ENCODE results near the gene PHOSPHO2. TPM values are rescaled to one million over a fixed set of nuclear protein-coding genes. Genes with fewer than 3 reads are reported as not detected.
"Not testable (repeated sequence)": the region's sequence is repeated elsewhere in the genome, so short reads cannot be mapped to it uniquely, and the experiment has no call there.

Gene PHOSPHO2
- total RNA-seq, 1 experiment from 2014 or later: 5.0 TPM

- TF ChIP-seq, protein P1, sequence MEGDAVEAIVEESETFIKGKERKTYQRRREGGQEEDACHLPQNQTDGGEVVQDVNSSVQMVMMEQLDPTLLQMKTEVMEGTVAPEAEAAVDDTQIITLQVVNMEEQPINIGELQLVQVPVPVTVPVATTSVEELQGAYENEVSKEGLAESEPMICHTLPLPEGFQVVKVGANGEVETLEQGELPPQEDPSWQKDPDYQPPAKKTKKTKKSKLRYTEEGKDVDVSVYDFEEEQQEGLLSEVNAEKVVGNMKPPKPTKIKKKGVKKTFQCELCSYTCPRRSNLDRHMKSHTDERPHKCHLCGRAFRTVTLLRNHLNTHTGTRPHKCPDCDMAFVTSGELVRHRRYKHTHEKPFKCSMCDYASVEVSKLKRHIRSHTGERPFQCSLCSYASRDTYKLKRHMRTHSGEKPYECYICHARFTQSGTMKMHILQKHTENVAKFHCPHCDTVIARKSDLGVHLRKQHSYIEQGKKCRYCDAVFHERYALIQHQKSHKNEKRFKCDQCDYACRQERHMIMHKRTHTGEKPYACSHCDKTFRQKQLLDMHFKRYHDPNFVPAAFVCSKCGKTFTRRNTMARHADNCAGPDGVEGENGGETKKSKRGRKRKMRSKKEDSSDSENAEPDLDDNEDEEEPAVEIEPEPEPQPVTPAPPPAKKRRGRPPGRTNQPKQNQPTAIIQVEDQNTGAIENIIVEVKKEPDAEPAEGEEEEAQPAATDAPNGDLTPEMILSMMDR (IDR thresholded peaks at IDR 0.05; ENCODE audit: insufficient read depth in 1 of 2, low read depth in 1 of 2, low read length in 1 of 2, severe bottlenecking in 1 of 2, unreplicated experiment in 1 of 2): no peak
- H3K4me3 ChIP-seq (ENCODE audit: low read depth, low read length): no peak overlapping the region
- Mint-ChIP-seq H3K9me3 (ENCODE audit: unreplicated experiment) (peaks cover 7% of the 10 kb centered on the region), H3K27me3 (ENCODE audit: insufficient read depth, unreplicated experiment) (peaks cover 3% of the 10 kb centered on the region), H3K4me3 (ENCODE audit: unreplicated experiment) (no peak overlapping the region), H3K27ac (ENCODE audit: unreplicated experiment) (no peak overlapping the region), H3K4me1 (ENCODE audit: low read depth, unreplicated experiment) (no peaks in the 10 kb centered on the region), H3K36me3 (ENCODE audit: insufficient read depth, unreplicated experiment) (no peaks in the 10 kb centered on the region)
- CTCF ChIA-PET: no interaction called here
- H3K36me3 ChIP-seq (ENCODE audit: control insufficient read depth, insufficient read depth, low read length): no peaks in the 10 kb centered on the region
- no peak for DNase-seq
- BruUV-seq (replicated peaks): no TSS peak
- H3K27me3 ChIP-seq (replicated peaks; ENCODE audit: control insufficient read depth, insufficient read depth, low read length): no peaks in the 10 kb centered on the region
- H3K4me1 ChIP-seq: no peaks in the 10 kb centered on the region; the same call in 1 of the 2 replicates
- intact Hi-C loops (cut with micrococcal nuclease; ENCODE audit: unreplicated experiment): no loop called here
- H3K9me3 ChIP-seq: no peaks in the 10 kb centered on the region
- POLR2A ChIA-PET: interaction anchor here (0.9 kb wide), 1 partner anchor 11 kb away, joined by 3 read pairs; the partner anchor contains the start of genes CFAP210 and PHOSPHO2
These were observed 10.7 kb upstream of the PHOSPHO2 start for GRCh38 chr2:169683425-169684134.

DNA sequence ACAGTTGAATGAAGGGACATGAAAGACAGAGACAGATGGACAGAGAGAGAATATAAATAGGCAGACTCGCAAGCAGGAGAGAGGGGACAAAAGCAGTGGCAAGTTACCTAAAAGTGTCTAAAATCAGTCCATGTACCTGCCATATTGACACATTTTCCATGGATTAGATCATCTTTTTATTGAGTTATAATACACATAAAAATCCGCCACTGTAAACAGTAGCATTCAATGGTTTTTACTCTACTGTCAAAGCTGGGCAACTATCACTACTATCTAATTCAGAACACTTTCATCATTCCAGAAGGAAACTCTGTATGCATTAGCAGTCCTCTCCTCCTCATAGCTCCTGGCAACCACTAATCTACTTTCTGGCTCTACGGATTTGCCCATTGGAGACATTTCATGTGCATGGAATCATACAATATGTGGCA lies 10.1 kb upstream of the PHOSPHO2 start:
- Histone ChIP-seq H3K4me1 (no peaks in the 10 kb centered on the region; the same call in 1 of the 2 replicates), H3K9me3 (no peaks in the 10 kb centered on the region), H3K27me3 (replicated peaks; ENCODE audit: control insufficient read depth, insufficient read depth, low read length) (no peaks in the 10 kb centered on the region), H3K36me3 (ENCODE audit: control insufficient read depth, insufficient read depth, low read length) (no peaks in the 10 kb centered on the region), H3K4me3 (ENCODE audit: low read depth, low read length) (no peak overlapping the region)
- intact Hi-C loops (cut with micrococcal nuclease; ENCODE audit: unreplicated experiment): no loop called here
- Mint-ChIP-seq H3K36me3 (ENCODE audit: insufficient read depth, unreplicated experiment) (no peaks in the 10 kb centered on the region), H3K4me3 (ENCODE audit: unreplicated experiment) (no peak overlapping the region), H3K27ac (ENCODE audit: unreplicated experiment) (no peak overlapping the region), H3K9me3 (ENCODE audit: unreplicated experiment) (peaks cover 13% of the 10 kb centered on the region), H3K4me1 (ENCODE audit: low read depth, unreplicated experiment) (no peaks in the 10 kb centered on the region), H3K27me3 (ENCODE audit: insufficient read depth, unreplicated experiment) (peaks cover 3% of the 10 kb centered on the region)
- TF ChIP-seq, protein P1 (IDR thresholded peaks at IDR 0.05; ENCODE audit: insufficient read depth in 1 of 2, low read depth in 1 of 2, low read length in 1 of 2, severe bottlenecking in 1 of 2, unreplicated experiment in 1 of 2): no peak
- ChIA-PET CTCF (no interaction called here), POLR2A (interaction anchor here (0.9 kb wide), 1 partner anchor 10 kb away, joined by 3 read pairs; the partner anchor contains the start of genes CFAP210 and PHOSPHO2)
- DNase-seq: no peak
- no TSS peak for BruUV-seq (replicated peaks)

DNA sequence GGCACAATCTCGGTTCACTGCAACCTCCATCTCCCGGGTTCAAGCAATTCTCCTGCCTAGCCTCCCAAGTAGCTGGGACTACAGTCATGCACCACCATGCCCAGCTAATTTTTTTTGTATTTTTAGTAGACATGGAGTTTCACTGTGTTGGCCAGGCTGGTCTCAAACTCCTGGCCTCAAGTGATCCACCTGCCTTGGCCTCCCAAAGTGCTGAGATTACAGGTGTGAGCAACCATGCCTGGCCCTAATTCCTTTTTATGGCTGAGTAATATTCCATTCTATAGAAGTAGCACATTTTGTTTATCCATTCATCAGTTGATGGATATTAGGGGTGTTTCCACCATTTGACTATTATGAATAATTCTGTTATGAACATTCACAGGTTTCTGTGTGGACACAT lies 9.6 kb upstream of the PHOSPHO2 start:
- H3K36me3 ChIP-seq (ENCODE audit: control insufficient read depth, insufficient read depth, low read length); H3K4me1 Mint-ChIP-seq (ENCODE audit: low read depth, unreplicated experiment); CTCF ChIA-PET; H3K27ac Mint-ChIP-seq (ENCODE audit: unreplicated experiment); H3K36me3 Mint-ChIP-seq (ENCODE audit: insufficient read depth, unreplicated experiment); H3K27me3 ChIP-seq (replicated peaks; ENCODE audit: control insufficient read depth, insufficient read depth, low read length); H3K27me3 Mint-ChIP-seq (ENCODE audit: insufficient read depth, unreplicated experiment); POLR2A ChIA-PET; H3K4me1 ChIP-seq; H3K4me3 Mint-ChIP-seq (ENCODE audit: unreplicated experiment); DNase-seq; intact Hi-C loops (cut with micrococcal nuclease; ENCODE audit: unreplicated experiment); H3K4me3 ChIP-seq (ENCODE audit: low read depth, low read length); H3K9me3 ChIP-seq; BruUV-seq (replicated peaks): not testable (repeated sequence)
- peaks cover 13% of the 10 kb centered on the region for H3K9me3 Mint-ChIP-seq (ENCODE audit: unreplicated experiment)

GRCh38 chr2:169686825-169687224 lies 7.4 kb upstream of the PHOSPHO2 start:
- H3K4me3 Mint-ChIP-seq (ENCODE audit: unreplicated experiment); H3K27me3 ChIP-seq (replicated peaks; ENCODE audit: control insufficient read depth, insufficient read depth, low read length); H3K4me1 ChIP-seq; BruUV-seq (replicated peaks); H3K4me1 Mint-ChIP-seq (ENCODE audit: low read depth, unreplicated experiment); H3K36me3 Mint-ChIP-seq (ENCODE audit: insufficient read depth, unreplicated experiment); H3K9me3 ChIP-seq; CTCF ChIA-PET; DNase-seq; intact Hi-C loops (cut with micrococcal nuclease; ENCODE audit: unreplicated experiment); H3K27ac Mint-ChIP-seq (ENCODE audit: unreplicated experiment); H3K4me3 ChIP-seq (ENCODE audit: low read depth, low read length); H3K36me3 ChIP-seq (ENCODE audit: control insufficient read depth, insufficient read depth, low read length); POLR2A ChIA-PET; H3K27me3 Mint-ChIP-seq (ENCODE audit: insufficient read depth, unreplicated experiment): not testable (repeated sequence)
- peaks cover 22% of the 10 kb centered on the region for H3K9me3 Mint-ChIP-seq (ENCODE audit: unreplicated experiment)

DNA sequence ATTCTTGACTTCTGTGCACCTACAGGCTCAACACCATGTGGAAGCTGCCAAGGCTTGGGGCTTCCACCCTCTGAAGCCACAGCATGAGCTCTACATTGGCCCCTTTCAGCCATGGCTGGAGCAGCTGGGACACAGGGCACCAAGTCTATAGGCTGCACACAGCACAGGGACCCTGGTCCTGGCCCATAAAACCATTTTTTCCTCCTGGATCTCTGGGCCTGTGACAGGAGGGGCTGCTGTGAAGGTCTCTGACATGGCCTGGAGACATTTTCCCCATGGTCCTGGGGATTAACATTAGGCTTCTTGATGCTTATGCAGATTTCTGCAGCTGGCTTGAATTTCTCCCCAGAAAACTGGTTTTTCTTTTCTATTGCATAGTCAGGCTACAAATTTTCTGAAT lies 6.3 kb upstream of the PHOSPHO2 start:
- H3K9me3 ChIP-seq; POLR2A ChIA-PET; H3K36me3 Mint-ChIP-seq (ENCODE audit: insufficient read depth, unreplicated experiment); H3K27me3 ChIP-seq (replicated peaks; ENCODE audit: control insufficient read depth, insufficient read depth, low read length); H3K27me3 Mint-ChIP-seq (ENCODE audit: insufficient read depth, unreplicated experiment); H3K4me1 Mint-ChIP-seq (ENCODE audit: low read depth, unreplicated experiment); H3K4me1 ChIP-seq; DNase-seq; H3K36me3 ChIP-seq (ENCODE audit: control insufficient read depth, insufficient read depth, low read length); BruUV-seq (replicated peaks); H3K27ac Mint-ChIP-seq (ENCODE audit: unreplicated experiment); CTCF ChIA-PET; H3K4me3 Mint-ChIP-seq (ENCODE audit: unreplicated experiment); intact Hi-C loops (cut with micrococcal nuclease; ENCODE audit: unreplicated experiment); H3K4me3 ChIP-seq (ENCODE audit: low read depth, low read length): not testable (repeated sequence)
- H3K9me3 Mint-ChIP-seq (ENCODE audit: unreplicated experiment): peaks cover 22% of the 10 kb centered on the region

Measured in Caco-2 (cell line).